ENCODE results near the gene RBPJL.
A peak's percentile ranks its signal among the peaks of the same experiment; 100 is the strongest.
"Not testable (repeated sequence)": the region's sequence is repeated elsewhere in the genome, so short reads cannot be mapped to it uniquely, and the experiment has no call there.

Gene RBPJL

DNA sequence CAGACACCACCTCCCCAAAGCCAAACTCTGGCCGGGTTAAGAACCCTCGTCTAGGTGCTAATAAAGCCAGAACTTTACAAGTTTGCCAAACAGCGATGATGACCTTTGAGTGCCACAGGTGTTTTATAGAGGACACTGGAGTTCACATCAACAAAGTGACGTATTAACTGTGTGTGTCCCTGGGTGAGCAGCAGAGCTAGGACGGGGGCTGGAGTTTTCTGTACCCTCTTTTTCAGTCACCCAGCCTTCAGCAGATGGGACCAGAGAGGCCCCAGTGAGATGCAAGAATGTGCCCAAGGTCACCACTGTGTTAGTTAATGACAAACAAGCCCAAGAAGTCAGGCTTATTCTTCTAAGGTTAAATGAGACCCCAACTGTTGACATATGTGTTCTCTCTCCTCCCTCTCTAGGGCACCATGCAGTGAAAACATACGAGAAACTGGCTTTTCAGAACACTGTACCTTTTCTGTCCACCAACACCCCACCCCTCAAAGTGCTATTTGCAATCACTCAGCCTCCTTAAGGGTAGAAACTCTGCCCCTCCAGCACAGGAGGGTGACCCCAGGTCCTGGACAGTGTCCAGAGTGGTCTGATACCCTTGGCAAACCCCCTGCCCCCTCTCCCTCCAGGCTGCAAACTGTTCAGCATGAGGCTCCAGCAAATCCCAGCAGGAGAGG is 36.4 kb downstream of the RBPJL start:
- DNase-seq (ENCODE audit: low spot score): no peak

DNA sequence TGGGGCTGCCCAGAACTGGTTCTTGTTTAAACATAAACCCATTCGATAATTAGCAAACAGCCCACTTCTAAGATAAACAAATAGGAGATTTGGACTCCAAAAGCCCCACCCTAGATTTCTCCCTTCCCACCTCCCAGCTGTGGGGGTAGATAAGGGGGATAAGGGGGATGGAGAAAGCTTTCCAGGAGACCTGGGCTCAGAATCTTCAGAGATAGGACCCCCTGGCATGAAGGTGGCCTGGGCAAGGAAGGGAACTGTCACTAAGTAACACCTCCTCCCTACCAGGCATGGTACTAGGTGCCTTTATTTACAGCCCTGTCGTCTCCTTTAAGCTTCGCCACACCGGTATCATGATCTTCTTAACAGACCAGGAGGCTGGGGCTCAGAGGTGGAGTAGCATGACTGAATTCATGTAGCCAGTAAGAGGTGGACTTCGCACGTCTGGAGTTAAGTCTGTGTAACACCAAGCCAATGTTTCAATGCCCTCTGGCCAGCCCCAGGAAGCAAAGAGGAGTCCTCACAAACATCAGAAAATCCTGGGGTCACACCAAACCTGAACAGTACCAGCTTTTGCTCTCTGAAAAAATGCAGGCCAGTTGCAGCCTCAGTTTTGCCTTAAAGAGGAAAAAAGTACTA is 37.0 kb downstream of the RBPJL start:
- DNase-seq (ENCODE audit: low spot score): no peak

DNA sequence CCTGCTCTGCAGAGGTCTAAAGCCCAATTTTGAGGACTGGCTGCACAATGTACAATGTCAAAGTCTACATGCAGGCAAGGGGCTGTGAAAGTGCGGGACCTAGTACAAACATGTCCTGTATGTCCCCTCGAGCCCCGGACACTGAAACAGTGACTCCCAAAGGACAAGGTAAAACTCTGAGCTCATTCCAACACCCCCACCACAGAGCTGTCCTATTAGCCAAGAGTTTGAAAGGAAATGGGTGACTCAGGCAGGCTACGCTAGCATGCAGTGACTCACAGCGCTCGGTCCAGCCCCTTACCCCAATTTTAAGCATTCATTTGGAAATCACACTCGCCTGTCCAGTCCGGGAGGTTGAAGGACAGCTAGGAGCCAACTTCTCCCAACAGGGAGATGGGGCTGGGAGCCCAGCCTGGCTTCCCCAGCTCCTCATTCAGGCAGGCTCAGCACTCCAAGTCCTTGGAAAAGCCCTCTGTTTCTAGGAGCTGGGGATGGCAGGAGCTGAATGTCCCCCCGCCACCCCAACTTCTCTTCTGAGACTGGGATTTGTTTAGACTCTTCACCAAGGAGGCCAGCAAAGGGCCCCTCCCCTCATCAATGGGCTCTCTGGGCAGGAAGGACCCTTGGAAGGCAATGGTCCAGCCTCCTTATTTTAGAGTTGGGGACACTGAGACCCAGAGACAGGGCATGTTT is 37.7 kb downstream of the RBPJL start:
- peak; percentile 92 for DNase-seq (ENCODE audit: low spot score)

DNA sequence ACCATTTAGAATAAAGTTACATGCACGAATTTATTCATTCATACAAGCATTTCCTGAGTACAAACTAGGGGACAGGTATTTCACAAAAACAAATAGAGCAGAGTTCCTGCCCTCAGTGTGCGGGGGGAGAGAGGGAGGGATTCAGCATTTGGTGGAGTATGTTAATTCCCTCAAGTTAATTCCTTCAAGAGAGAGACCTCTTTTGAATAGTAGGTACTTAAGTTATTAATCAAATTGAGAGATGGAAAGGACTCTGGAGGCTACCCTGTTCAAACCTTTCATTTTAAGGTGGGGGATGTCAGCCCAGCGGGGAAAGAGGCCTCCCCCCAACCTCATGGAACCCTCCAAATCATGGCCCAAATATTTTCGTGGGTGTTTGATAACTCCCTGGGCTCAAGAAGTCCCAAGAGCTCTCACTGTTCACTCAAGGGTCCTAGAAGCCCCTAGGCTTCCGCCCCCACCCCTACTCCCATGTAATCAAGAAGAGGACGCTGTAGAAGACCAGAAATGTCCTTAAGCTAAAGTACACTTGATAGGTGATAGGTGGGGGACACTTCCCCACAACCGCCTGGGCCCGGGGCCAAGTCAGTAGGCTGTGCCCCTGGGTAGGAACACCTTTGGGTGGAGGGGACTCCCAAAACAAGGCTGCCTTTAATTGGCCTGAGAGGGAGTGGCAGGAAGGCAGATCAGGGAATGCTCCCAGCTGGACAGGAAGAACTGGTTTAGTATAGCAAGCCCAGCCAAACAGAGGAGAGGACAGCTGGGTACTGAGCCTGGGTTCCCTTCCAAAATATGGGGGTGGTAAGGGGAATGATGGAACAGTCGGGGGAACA is 38.7 kb downstream of the RBPJL start:
- DNase-seq (ENCODE audit: low spot score): peak; percentile 50

DNA sequence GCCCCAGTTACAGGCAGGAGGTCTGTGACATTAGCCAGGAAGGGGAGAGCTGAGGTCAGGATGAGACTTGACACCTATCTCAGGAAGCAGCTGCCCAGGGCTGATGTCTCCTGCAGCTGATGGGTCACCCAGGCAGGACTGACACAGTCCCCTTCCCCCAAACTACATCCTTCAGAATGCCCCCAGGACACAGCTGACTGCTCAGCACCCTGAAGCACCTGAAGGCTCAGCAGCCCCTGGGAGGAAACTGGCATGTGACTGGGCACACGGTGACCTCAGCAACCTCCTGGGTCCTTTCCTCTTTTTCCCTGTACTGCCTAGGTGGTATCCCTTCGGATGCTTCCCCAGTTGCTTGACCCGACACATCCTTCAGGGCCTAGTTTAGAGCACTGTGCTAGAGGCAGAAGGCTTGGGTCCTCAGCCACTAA is 39.7 kb downstream of the RBPJL start:
- no peak for DNase-seq (ENCODE audit: low spot score)

DNA sequence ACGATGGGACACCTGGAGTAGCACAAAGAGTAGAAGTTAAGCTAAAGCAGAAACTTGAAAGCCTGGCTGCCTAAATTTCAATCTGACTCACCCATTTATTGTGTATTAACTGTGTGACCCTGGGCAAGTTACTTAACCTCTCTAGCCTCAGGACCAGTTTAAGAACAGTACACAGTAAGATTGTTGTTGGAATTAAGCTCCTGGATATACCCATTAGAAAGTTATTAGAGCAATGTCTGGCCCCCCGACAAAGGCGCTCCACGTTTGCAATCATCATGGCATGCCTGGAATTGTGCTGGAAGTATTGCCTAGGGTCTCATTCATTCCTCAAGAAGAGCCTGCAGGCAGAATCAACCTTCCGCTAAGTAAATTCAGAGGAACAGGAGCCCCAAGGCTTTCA is 40.2 kb downstream of the RBPJL start:
- DNase-seq (ENCODE audit: low spot score): no peak

DNA sequence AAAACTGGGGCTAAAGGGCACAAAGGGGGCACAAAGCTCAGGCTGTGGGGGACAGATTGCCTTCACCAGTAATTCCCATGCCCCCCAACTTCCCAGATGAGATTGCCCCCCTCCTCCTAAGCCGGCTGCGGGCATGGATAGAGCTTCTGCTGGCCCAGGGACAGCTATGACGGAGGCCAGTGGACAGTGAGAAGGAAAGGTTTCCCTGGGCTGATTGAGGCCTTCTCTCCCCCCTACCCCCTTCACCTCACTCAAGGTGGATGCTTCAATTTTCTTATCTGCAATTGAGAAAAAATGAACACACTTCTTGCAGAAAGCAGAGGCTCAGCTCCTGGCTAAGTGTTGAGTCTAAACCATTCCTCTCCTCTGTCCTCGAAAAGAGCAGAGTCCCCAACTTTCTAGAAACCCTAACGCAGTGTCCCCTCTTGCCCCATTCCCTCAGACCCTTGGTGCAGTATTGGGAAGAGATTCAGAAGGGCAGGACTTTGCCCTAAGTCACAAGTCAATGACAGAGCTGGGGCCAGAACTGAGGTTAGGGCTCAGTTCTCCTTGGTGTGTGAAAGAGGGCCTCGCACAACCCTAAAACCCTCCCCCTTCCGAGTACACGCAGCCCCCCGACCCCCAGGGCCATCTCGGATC is 40.8 kb downstream of the RBPJL start:
- no peak for DNase-seq (ENCODE audit: low spot score)

DNA sequence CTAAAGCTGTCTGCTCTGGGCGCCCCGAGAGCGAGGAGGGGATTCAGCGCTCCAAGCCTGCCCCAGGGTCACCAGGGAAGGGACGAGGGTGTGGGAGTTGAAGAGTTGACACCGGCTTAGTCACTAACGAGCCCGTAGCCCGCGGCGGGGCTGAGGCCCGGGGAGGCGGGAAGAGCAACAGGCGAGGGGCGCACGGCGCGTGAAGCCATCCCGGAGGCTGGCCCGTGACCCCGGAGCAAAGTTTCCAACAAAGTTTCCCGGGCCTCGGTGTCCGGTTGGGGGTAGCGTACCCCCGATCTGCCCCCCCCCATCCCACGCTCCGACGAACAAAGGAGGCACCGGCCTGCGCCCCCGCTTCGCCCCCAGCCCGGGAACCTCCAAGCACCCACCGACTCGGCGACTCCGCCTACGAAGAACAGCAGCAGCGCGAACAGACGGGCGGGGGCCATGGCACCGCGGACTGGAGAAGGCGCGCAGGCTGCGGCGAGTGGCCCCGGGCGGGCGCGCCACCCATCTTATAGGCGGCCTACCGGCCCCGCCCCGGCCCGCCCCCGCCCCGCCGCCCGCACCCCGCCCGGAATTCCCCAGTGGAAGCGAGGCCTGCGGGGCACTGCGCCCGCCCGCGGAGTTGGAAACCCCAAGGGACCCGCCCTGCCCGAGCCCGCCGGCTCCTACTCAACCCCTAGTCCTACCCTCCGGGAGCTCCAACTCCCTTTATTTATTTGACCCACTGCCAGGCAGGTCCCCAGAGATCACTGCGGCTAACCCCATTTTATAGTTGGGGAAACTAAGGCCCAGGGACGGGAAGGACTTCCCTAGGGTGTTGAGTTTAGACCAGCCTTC is 41.5 kb downstream of the RBPJL start, which contains the start of gene SDC4:
SDC4 (minus strand) TSS at position 489 of the 843 bp plus-strand sequence; CDS start at position 449, 40 bp downstream.
- DNase-seq (ENCODE audit: low spot score): peak; percentile 77

DNA sequence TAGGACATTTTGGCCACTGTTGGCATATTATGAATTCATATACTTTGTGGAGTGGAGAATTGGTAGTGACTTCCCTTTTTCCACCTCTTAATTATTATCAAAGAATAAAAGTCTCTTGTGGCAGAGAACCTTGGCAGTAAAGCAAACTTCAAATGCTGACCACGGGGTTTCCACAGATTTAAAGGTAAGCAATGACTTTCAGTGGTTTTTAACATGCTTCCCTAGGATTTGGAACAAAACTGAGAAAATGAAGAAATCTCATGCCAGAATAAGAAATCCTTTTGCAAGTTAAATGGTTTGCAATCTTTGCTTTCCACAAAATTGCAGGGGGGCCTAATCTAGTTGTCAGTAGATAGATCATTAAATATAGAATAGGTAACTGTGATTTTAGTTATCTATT is 43.6 kb downstream of the RBPJL start:
- DNase-seq (ENCODE audit: low spot score): no peak

DNA sequence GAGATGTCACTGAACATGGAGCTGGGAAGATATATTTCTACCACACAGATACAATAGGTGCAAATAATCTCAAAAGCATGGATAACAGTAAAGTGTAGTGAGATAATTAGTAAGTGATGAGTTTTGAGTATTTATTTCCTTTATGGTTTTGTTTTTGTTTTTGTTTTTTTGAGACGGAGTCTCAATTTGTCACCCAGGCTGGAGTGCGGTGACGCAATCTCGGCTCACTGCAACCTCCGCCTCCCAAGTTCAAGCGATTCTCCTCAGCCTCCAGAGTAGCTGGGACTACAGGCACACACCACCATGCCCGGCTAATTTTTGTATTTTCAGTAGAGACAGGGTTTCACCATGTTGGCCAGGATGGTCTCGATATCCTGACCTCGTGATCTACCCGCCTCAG is 44.2 kb downstream of the RBPJL start:
- DNase-seq (ENCODE audit: low spot score): not testable (repeated sequence)

DNA sequence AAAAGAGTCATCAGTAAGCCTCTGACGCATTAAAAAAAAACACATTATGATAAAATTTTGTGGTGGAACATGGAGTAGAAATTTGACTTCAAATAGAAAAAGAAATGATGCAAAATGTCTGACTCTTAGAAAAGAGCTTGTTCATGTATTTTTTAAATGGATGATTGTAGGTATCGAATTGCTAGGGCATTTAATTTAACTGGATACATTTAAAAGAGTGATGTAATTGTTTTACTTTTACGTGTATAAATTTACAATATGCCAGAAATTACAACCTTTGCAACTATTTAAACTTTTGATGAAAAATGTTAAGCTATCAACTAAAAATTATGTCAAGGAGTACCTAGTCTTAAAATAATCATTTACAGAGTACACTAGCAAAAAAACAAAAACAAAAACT is 46.1 kb downstream of the RBPJL start:
- DNase-seq (ENCODE audit: low spot score): no peak

DNA sequence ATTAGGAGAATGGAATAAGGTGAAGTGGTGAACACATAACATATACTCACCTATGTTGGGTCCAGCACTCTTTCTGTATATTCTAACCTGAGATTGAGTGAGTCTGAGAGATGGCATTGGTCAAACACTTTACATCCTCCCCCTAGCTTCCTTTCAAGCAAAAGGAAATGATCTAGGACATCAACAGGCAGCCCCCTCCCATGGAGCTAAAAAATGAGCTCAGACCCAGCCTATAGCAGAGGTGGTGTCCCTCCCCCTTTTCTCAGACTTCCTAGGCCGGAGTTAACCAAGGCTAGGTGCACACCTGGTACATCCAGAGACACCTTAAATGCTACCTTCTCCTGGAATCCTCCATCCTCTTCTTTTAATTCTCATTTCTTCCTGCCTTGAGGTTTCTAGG is 47.1 kb downstream of the RBPJL start:
- DNase-seq (ENCODE audit: low spot score): no peak

DNA sequence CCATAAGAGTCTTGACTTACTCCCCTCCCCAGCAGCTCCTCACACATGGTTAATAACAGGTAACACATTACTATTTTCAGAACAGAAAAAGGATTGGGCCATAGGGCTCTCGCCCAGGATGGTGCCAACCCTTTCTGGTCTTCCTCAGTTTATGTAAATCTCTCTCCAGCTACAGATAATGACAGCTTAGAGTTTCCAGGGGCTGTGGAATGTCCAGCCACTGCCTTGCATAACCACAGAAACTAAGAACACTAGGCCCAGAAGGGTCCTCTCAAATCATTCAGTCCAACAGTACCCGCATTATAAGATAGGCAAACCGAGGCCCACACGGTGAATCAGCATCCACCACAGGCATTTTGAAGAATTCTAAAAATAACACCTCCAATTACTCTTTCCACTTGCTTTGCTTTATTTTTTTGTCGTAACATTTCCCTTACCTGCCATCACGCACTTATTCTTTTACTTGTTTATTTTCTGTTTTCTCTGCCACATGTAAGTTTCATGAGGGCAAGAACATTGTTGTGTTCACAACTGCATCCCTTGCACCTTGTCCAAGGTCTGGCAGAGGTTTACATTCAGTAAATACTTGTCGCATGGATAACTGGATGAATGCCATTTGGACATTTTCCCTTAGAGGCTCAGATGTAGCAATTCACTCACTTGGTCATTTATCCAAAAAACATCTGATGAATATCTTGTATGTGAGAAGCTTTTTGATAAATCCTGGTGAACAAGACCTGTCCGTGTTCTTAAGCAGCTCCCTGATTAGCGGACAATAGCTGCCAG is 48.0 kb downstream of the RBPJL start:
- no peak for DNase-seq (ENCODE audit: low spot score)

DNA sequence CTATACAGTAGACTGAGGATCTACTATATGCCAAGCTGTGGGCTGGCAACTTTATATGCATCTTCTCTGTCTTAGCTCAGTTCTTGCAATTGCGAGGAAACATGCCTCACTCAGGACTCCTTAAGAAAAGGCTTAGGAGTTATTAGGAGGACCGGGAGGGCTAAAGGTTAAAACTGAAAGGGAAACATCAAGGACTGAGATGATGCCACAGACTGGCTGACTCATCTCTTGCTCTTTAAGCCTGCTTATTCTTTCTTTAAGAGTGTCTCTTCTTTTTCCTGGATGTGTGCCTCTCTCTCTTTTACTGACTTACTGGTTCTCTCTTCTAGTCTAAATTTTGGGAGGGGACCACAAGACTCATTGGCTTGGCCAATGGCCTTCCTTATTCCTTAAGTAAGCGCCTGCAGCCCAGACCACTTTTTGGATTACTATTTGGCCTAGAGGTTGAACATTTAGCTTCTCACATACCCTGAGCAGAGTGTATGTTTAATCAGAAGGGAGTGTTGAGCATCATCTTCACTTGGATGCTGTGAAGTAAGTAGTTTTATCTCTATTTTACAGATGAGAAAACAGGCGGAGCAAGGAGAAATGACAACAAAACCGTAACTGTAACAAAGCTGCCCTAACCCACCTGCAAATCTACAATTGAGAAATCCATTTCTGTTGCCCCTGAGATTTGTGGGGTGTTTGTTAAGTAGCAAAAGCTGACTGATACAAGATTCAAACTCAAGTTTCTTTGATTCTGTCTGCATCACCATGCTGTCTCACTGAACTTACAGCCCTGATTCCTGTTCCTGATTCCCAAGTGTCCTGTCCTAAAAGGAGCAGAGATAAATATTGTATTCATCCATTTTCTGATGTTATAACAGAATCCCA is 48.8 kb downstream of the RBPJL start:
- peak; percentile 57 for DNase-seq (ENCODE audit: low spot score)

DNA sequence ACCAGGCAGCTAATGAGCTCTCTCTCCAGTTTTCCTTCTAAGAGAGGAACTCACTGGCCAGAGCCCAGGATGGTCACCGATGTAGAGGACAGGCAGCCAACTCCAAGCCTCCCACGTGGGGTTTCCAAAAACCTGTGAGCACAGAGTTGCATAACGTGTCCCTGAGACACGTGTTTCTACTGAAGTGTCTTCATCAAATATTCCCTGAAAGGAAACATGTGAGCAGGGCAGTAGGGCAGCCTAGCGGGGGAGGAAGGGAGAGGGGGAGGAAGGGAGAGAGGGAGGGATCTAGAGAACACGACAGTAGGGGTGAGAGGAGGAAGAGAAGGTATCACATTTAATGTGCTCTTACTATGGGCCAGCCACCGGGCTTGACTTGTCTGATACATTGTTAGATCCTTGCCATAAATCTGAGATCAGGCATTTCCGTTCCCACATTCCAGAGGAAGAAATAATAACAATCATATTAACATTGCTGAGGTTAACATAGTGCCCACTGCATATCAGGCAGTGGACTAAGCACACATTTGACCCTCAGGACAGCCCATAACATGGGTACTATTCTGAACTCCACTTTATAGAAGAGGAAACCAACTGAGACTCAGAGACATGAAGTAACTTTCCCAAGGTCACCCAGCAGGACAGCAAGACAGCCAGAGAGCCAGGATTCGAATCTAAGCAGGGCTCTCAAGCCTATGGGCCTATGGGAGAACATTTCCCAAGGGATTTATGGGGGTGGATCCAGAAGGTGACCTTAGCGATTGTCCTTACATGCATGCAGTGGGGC is 51.8 kb downstream of the RBPJL start:
- peak; percentile 85 for DNase-seq (ENCODE audit: low spot score)

DNA sequence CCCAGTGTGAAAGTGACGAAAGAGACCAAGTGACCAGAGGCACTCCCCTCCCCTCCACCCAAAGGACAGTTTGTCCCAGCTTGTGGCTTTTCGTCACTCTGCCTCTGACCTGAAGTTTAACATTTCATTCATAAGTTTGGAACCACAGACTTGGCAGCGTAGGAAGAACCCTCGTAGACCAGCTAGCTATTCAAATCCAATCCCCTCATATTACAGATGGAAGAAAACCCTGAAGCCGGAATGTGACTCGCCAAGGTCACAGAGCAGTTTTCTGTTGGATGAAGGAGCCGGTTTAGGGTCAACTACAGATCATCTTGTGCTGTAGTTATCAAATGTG is 52.4 kb downstream of the RBPJL start:
- peak; percentile 75 for DNase-seq (ENCODE audit: low spot score)

DNA sequence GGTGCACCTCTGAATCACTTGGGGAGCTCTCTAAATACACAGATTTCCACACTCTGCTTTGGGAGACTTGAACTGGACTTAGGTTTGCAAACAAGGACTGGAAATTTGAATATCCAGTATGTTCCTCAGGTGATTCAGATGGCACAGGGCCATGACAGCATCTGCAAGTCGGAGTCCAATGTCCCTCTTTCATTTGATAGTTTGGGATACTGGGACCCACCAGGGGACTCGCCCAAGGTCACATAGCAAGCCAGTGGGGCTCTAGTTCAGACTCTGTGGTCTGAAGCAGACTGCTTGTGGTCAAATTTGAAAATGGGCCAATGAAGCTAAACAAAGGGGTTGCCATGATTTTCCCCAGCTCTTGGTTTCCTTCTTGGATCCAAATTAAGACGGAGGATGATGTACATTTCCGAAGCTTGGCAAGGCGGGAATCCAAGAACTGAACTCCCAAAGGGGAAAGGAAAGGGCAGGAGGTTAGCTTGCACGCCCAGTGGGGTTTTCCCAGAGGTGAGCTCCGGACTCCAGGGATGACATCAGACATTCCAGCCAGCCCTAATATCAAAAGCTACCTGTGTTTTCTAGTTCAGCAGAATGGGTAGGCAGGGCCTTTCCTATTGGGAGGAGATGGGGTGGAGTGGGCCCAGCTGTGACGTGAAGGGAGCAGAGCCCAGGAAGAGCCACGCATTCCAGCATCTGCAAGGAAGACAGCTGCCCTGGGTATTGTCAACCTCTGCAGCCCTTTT is 52.9 kb downstream of the RBPJL start:
- peak; percentile 96 for DNase-seq (ENCODE audit: low spot score)

DNA sequence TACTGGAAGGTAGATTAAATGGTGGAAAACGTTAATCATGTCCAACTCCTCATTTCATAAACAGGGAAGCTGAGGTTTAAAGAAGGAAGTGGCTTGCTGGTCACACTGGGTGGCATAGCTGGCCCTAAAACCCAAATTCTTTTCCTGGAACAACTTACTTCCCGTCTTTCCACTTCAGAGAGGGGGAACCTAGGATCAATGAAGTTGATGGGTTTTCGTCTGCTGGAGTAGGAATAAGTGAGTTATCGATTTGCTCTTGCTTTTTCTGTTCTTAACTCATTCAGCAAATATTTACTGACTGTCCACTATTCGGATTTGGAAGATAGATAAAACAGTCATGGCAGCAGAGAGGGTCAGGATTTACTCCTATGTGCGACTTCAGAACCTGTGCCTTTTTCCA is 55.2 kb downstream of the RBPJL start:
- DNase-seq (ENCODE audit: low spot score): no peak
